Panc1 (cell line): Measurements from ENCODE around the gene GLIS1. TPM values are rescaled to one million over a fixed set of nuclear protein-coding genes. Genes with fewer than 3 reads are reported as not detected.

Experiments
- ATAC-seq: fragments of 200-7000 bp; cut with Tn5 transposase; 2 replicates; pipeline ENCODE4 v1.9.1; 2020; ENCODE audit warnings: mild to moderate bottlenecking, moderate library complexity
- BruUV-seq: library from RNA; stranded (reverse); fragments of 400-500 nt; replicated peaks from 2 replicates; lab custom pipeline; 2021; lab: Mats Ljungman, UMichigan
- CTCF ChIA-PET: fragments of 300-600 bp; sonication (Branson Sonifier 250); formaldehyde crosslinking; loops from one replicate; lab custom pipeline; 2022; ENCODE audit warnings: antibody characterized with exemption; lab: Charles Lee
- POLR2A ChIA-PET: fragments of 300-600 bp; sonication (Branson Sonifier 250); formaldehyde crosslinking; loops from one replicate; lab custom pipeline; 2022; ENCODE audit warnings: antibody characterized with exemption; lab: Charles Lee
- DNase-seq: peaks from one replicate; pipeline ENCODE4 v3.0.0-alpha.2; 2010; ENCODE audit warnings: low read depth, low spot score
- H3K27ac ChIP-seq: 2 replicates; pipeline ENCODE4 v1.5.1; 2011; ENCODE audit warnings: mild to moderate bottlenecking, low read length, inconsistent platforms
- H3K27me3 ChIP-seq: fragments of 200-500 bp; sonication (Bioruptor generic); 2 replicates; pipeline ENCODE4 v1.6.0; 2014; ENCODE audit warnings: low read length, inconsistent platforms; ENCODE audit not compliant: control insufficient read depth, insufficient read depth
- H3K36me3 ChIP-seq: fragments of 200-500 bp; sonication (Bioruptor generic); 2 replicates; pipeline ENCODE4 v1.5.1; 2014; ENCODE audit warnings: inconsistent platforms, mild to moderate bottlenecking, low read length, moderate library complexity; ENCODE audit not compliant: control insufficient read depth, insufficient read depth
- H3K4me1 ChIP-seq: 2 replicates; pipeline ENCODE4 v1.5.1; 2011; ENCODE audit warnings: inconsistent platforms, mild to moderate bottlenecking, low read length, moderate library complexity; ENCODE audit not compliant: control insufficient read depth, insufficient read depth
- H3K4me3 ChIP-seq, 2 experiments: 2 replicates each; pipeline ENCODE4 v1.5.1; 2011 to 2012; ENCODE audit warnings: low read depth in 2 of 2, low read length in 2 of 2, mild to moderate bottlenecking in 2 of 2, inconsistent platforms in 1 of 2, moderate library complexity in 1 of 2
- H3K9me3 ChIP-seq: fragments of 200-500 bp; sonication (Bioruptor generic); 2 replicates; pipeline ENCODE4 v1.5.1; 2014; ENCODE audit warnings: low read depth, mild to moderate bottlenecking, inconsistent platforms, low read length, moderate library complexity; ENCODE audit not compliant: control insufficient read depth, insufficient read depth
- POLR2AphosphoS5 ChIP-seq: IDR thresholded peaks from 2 replicates; pipeline ENCODE4 v1.6.1; 2012; ENCODE audit warnings: mild to moderate bottlenecking, low read depth, low read length, moderate library complexity
- SIN3A ChIP-seq: IDR thresholded peaks from 2 replicates; pipeline ENCODE4 v1.6.1; 2012; ENCODE audit warnings: low read depth, mild to moderate bottlenecking, low read length, moderate library complexity, borderline replicate concordance; ENCODE audit not compliant: insufficient read depth
- TCF7L2 ChIP-seq: IDR thresholded peaks from 2 replicates; pipeline ENCODE4 v1.6.1; 2011; ENCODE audit warnings: mild to moderate bottlenecking, low read depth, low read length, inconsistent platforms
- in situ Hi-C: cut with HindIII; loops from 2 replicates; pipeline ENCODE4 v1.10.0; 2016; ENCODE audit warnings: low sequenced_read_pairs, low pct_unique_long_range_greater_than_20kb
- intact Hi-C: fragments of 100-400 bp; cut with micrococcal nuclease; formaldehyde crosslinking; loops from one replicate; pipeline ENCODE4 v1.10.0; 2022; ENCODE audit not compliant: unreplicated experiment
- total RNA-seq: library from RNA; stranded (reverse); gene quantifications from one replicate; pipeline ENCODE4 v1.2.1, GENCODE V29; 2021; ENCODE audit not compliant: unreplicated experiment
- TF ChIP-seq, protein P1 (sequence below): fragments of 450-650 bp; IDR thresholded peaks from 2 replicates; pipeline ENCODE4 v1.5.1; 2017; ENCODE audit warnings: mild to moderate bottlenecking
- TF ChIP-seq, protein P2 (sequence below), 2 experiments: IDR thresholded peaks; 2 replicates each; pipeline ENCODE4 v1.6.1; 2011 to 2012; ENCODE audit warnings: low read depth in 2 of 2, control low read depth in 1 of 2, low read length in 1 of 2, mild to moderate bottlenecking in 1 of 2, moderate library complexity in 1 of 2; ENCODE audit not compliant: insufficient read depth in 1 of 2

Gene GLIS1
- total RNA-seq, 1 experiment from 2014 or later, result 0.28 TPM

DNA sequence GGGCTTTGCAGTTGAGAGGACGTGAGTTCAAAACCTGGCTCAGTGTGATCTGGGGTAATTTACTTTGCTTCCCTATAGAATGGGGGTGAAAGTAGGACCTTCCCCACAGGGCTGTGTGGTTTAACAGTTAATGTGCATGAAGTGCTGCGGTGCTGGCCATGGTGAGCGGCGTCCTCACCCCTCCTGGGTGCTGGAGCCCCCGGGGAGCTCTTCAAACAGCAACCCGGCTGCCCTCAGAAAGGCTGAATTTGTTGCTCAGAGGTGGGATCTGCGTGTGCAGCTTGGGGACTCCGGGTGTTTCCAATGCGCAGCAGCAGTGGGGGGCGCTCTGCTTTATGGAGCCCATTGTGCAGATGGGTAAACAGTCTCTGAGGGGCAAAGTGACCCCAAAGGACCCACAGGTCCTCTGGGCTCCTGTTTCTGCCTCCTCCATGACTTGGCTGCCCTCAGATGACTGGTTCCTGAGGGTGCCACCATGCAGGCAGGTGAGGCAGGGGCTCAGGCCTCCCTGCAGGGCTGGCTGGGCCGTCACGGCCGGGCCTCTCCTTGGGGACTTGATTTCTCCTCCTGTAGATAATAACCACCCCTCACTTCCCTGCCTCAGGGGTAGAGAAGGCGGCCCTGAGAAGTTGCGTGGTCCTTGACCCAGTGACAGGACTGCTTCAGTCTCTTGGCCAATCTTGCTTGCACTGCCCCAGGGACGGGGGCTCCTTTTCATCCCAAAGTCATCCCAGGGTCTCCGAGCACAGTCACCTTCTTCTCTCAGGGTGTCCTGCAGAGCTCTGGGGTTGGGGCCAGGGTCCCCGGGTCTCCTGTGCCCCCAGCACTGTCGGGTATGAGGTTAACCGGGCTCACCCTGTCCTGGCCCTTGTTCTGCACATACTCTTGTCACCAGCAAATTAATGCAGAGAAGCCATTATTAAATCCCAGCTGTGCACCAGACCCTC is 239.4 kb downstream of the GLIS1 start:
- Histone ChIP-seq H3K27ac (no peak overlapping the region), H3K36me3 (no peaks in the 10 kb centered on the region), H3K27me3 (no peaks in the 10 kb centered on the region), H3K9me3 (no peaks in the 10 kb centered on the region), H3K4me3 (no peak overlapping the region), H3K4me1 (no peaks in the 10 kb centered on the region)
- ATAC-seq, result no peak
- in situ Hi-C loops, result no loop called here
- TF ChIP-seq, protein P1, sequence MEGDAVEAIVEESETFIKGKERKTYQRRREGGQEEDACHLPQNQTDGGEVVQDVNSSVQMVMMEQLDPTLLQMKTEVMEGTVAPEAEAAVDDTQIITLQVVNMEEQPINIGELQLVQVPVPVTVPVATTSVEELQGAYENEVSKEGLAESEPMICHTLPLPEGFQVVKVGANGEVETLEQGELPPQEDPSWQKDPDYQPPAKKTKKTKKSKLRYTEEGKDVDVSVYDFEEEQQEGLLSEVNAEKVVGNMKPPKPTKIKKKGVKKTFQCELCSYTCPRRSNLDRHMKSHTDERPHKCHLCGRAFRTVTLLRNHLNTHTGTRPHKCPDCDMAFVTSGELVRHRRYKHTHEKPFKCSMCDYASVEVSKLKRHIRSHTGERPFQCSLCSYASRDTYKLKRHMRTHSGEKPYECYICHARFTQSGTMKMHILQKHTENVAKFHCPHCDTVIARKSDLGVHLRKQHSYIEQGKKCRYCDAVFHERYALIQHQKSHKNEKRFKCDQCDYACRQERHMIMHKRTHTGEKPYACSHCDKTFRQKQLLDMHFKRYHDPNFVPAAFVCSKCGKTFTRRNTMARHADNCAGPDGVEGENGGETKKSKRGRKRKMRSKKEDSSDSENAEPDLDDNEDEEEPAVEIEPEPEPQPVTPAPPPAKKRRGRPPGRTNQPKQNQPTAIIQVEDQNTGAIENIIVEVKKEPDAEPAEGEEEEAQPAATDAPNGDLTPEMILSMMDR, result no peak
- TF ChIP-seq, protein P2, sequence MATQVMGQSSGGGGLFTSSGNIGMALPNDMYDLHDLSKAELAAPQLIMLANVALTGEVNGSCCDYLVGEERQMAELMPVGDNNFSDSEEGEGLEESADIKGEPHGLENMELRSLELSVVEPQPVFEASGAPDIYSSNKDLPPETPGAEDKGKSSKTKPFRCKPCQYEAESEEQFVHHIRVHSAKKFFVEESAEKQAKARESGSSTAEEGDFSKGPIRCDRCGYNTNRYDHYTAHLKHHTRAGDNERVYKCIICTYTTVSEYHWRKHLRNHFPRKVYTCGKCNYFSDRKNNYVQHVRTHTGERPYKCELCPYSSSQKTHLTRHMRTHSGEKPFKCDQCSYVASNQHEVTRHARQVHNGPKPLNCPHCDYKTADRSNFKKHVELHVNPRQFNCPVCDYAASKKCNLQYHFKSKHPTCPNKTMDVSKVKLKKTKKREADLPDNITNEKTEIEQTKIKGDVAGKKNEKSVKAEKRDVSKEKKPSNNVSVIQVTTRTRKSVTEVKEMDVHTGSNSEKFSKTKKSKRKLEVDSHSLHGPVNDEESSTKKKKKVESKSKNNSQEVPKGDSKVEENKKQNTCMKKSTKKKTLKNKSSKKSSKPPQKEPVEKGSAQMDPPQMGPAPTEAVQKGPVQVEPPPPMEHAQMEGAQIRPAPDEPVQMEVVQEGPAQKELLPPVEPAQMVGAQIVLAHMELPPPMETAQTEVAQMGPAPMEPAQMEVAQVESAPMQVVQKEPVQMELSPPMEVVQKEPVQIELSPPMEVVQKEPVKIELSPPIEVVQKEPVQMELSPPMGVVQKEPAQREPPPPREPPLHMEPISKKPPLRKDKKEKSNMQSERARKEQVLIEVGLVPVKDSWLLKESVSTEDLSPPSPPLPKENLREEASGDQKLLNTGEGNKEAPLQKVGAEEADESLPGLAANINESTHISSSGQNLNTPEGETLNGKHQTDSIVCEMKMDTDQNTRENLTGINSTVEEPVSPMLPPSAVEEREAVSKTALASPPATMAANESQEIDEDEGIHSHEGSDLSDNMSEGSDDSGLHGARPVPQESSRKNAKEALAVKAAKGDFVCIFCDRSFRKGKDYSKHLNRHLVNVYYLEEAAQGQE (IDR thresholded peaks at IDR 0.05; ENCODE audit: insufficient read depth in 1 of 2, low read depth in 2 of 2, low read length in 1 of 2), result no peak
- ChIA-PET CTCF (no interaction called here), POLR2A (no interaction called here)
- intact Hi-C loops, result no loop called here
- DNase-seq, result no peak
- BruUV-seq, result no TSS peak

DNA sequence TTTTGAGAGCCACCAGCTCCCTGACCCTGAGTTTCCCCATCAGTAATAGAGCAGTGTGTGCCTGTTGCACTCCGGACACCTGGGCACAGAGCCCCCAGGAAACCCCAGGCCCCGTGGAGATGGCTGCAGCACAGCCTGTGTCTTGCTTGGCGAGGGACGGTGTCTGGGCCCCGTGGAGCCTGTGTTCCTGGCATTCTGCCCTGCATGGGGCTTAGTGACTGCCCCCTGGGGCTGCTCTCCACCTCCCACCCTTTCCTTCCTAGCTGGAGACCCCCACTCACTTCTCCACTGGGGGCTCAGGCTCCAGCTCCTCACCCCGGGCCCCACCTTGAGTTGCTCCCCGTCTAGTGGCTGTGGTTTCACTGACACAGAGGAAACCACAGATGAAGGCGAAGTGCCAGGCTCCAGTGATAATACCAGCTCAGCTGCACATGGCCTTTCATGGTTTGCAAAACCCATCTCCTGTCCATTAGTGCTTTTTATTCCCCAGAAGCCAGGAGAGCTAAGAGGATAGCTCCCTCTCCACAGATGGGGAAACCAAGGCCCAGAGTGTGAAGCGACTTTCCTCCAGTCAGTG is 240.3 kb downstream of the GLIS1 start:
- intact Hi-C loops, result no loop called here
- H3K4me3 ChIP-seq, result no peak overlapping the region
- no peaks in the 10 kb centered on the region for H3K36me3 ChIP-seq
- in situ Hi-C loops, result no loop called here
- TF ChIP-seq, protein P1, result no peak
- TF ChIP-seq SIN3A, result no peak
- TF ChIP-seq TCF7L2, result no peak
- TF ChIP-seq, protein P2 (IDR thresholded peaks at IDR 0.05; ENCODE audit: insufficient read depth in 1 of 2, low read depth in 2 of 2, low read length in 1 of 2), result no peak
- TF ChIP-seq POLR2AphosphoS5, result no peak
- BruUV-seq, result no TSS peak
- H3K27me3 ChIP-seq, result no peaks in the 10 kb centered on the region
- CTCF ChIA-PET, result no interaction called here
- POLR2A ChIA-PET, result interaction anchor here (1.4 kb wide), 1 partner anchor 10 kb away, joined by 6 read pairs; no protein-coding TSS in a partner anchor
- H3K4me1 ChIP-seq, result no peaks in the 10 kb centered on the region
- H3K27ac ChIP-seq, result no peak overlapping the region
- H3K9me3 ChIP-seq, result no peaks in the 10 kb centered on the region
- ATAC-seq, result no peak
- no peak for DNase-seq
